NCI-H2196 treated with DMSO at 0.1 percent for 48 hours (cell line): Measurements from ENCODE around the gene SYCE1.
"Not testable (repeated sequence)": the region's sequence is repeated elsewhere in the genome, so short reads cannot be mapped to it uniquely, and the experiment has no call there.

Experiments
- DNase-seq: peaks from one replicate; lab custom pipeline; 2025; ENCODE audit not compliant: unreplicated experiment; lab: John Stamatoyannopoulos, UW

SYCE1 gene

GRCh38 chr10:133559216-133559615 is 6.2 kb downstream of the SYCE1 start:
- no peak for DNase-seq

GRCh38 chr10:133557381-133557780 is 8.0 kb downstream of the SYCE1 start:
- no peak for DNase-seq

- no peak for DNase-seq
Measured at GRCh38 chr10:133555521-133555920, 9.9 kb downstream of the SYCE1 start.

GRCh38 chr10:133554600-133554999 is 10.8 kb downstream of the SYCE1 start:
- no peak for DNase-seq

DNA sequence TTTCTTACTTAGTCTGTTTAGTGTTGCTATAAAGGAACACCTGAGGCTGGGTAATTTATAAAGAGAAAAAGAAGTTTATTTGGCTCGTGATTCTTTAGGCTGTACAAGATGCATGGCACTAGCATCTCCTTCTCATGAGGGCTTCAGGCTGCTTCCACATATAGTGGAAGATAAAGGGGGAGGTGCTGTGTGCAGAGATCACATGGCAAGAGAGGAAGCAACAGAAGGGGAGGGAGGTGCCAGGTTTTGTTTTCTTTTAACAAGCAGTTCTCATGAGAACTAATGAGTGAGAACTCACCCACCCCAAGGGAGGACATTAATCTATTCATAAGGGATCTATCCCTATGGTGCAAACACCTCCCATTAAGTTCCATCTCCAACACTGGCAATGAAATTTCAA is 20.9 kb downstream of the SYCE1 start:
- no peak for DNase-seq

DNA sequence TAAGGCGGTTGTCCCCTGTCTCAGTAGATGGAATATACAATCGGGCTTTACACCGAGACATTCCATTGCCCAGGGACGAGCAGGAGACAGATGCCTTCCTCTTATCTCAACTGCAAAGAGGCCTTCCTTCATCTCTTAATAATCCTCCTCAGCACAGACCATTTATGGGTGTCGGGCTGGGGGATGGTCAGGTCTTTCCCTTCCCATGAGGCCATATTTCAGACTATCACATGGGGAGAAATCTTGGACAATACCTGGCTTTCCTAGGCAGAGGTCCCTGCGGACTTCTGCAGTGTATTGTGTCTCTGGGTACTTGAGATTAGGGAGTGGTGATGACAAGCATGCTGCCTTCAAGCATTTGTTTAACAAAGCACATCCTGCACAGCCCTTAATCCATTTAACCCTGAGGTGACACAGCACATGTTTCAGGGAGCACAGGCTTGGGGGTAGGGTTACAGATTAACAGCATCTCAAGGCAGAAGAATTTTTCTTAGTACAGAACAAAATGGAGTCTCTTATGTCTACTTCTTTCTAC is 23.9 kb downstream of the SYCE1 start:
- not testable (repeated sequence) for DNase-seq

- DNase-seq, result no peak
Measured at GRCh38 chr10:133537546-133538545, 27.5 kb downstream of the SYCE1 start.

GRCh38 chr10:133536198-133536597 is 29.2 kb downstream of the SYCE1 start:
- DNase-seq, result no peak

- no peak for DNase-seq
Measured at GRCh38 chr10:133534417-133534816, 31.0 kb downstream of the SYCE1 start.

GRCh38 chr10:133532871-133533270 is 32.5 kb downstream of the SYCE1 start:
- DNase-seq, result no peak

GRCh38 chr10:133530506-133530905 is 34.9 kb downstream of the SYCE1 start:
- no peak for DNase-seq

- no peak for DNase-seq
Measured at GRCh38 chr10:133529576-133529946, 35.8 kb downstream of the SYCE1 start.

GRCh38 chr10:133528845-133529575 is 36.4 kb downstream of the SYCE1 start:
- DNase-seq, result no peak

- no peak for DNase-seq
Measured at GRCh38 chr10:133528296-133528844, 37.0 kb downstream of the SYCE1 start.

- no peak for DNase-seq
Measured at GRCh38 chr10:133527771-133528271, 37.6 kb downstream of the SYCE1 start.

DNA sequence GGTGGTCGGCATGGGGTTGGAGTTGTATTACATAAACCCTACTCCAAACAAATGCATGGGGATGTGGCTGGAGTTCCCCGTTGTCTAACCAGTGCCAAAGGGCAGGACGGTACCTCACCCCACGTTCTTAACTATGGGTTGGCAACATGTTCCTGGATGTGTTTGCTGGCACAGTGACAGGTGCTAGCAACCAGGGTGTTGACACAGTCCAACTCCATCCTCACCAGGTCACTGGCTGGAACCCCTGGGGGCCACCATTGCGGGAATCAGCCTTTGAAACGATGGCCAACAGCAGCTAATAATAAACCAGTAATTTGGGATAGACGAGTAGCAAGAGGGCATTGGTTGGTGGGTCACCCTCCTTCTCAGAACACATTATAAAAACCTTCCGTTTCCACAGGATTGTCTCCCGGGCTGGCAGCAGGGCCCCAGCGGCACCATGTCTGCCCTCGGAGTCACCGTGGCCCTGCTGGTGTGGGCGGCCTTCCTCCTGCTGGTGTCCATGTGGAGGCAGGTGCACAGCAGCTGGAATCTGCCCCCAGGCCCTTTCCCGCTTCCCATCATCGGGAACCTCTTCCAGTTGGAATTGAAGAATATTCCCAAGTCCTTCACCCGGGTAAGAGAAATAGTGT is 38.3 kb downstream of the SYCE1 start, which contains the start of gene CYP2E1:
Gene CYP2E1, plus strand, starts transcription at position 407 of the 632 bp plus-strand sequence. Its CDS starts 33 bp downstream, at position 440.
- DNase-seq, result no peak

- no peak for DNase-seq
Measured at GRCh38 chr10:133525444-133525843, 39.9 kb downstream of the SYCE1 start.

GRCh38 chr10:133523631-133524203 is 41.7 kb downstream of the SYCE1 start:
- no peak for DNase-seq

DNA sequence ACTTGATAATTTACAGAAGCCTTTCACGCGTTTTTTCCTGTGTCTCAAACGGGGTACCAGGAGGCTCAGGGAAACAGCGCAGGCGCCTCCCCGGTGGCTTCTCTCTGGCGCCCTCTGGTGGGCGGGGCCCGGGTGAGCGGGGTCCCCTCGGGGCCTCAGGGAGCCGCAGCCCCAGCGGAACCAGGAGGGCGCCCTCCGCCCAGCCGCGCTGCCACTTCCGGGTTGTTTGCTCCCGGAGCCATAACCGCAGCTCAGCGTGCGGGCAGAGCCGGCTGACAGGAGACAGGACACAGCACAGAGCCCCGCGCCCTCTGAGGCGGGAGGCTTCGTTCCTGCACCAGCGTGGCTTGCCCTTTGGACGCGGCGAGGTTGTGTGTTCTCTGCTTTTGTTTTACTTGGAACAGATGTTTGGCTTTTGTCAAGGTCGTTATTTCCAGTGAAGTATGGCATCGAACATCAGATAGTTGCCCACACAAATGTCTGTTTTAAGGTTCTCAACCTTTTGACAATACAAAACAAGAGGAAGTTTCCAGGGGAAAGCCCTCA is 45.1 kb downstream of the SYCE1 start:
- peak; percentile 9 for DNase-seq

- not testable (repeated sequence) for DNase-seq
Measured at GRCh38 chr10:133518517-133518916, 46.9 kb downstream of the SYCE1 start.
